KMS-11 (cell line): ENCODE data around the gene NEK2.
"Not testable (repeated sequence)": the region's sequence is repeated elsewhere in the genome, so short reads cannot be mapped to it uniquely, and the experiment has no call there.

Experiments
- H2AFZ ChIP-seq: fragments of 200-600 bp; sonication (generic); 2 replicates; pipeline ENCODE4 v1.6.1; 2016; ENCODE audit warnings: antibody characterized with exemption, mixed run types, low read depth
- H3K27ac ChIP-seq: fragments of 200-600 bp; sonication (generic); 2 replicates; pipeline ENCODE4 v1.6.1; 2016; ENCODE audit warnings: mild to moderate bottlenecking, mixed run types
- H3K27me3 ChIP-seq: fragments of 200-600 bp; sonication (generic); 2 replicates; pipeline ENCODE4 v1.6.1; 2017; ENCODE audit warnings: mild to moderate bottlenecking, low read depth, mixed run types, moderate library complexity; ENCODE audit not compliant: insufficient read depth
- H3K36me3 ChIP-seq: fragments of 200-600 bp; sonication (generic); 2 replicates; pipeline ENCODE4 v1.6.1; 2017; ENCODE audit warnings: mild to moderate bottlenecking, mixed run types; ENCODE audit not compliant: insufficient read depth
- H3K4me1 ChIP-seq: fragments of 200-600 bp; sonication (generic); 2 replicates; pipeline ENCODE4 v1.6.1; 2016; ENCODE audit warnings: mild to moderate bottlenecking, low read depth, mixed run types; ENCODE audit not compliant: poor library complexity, severe bottlenecking
- H3K4me2 ChIP-seq: fragments of 200-600 bp; sonication (generic); 2 replicates; pipeline ENCODE4 v1.7.0; 2016; ENCODE audit warnings: mild to moderate bottlenecking, mixed run types
- H3K4me3 ChIP-seq: fragments of 200-600 bp; sonication (generic); IDR thresholded peaks from 2 replicates; pipeline ENCODE4 v1.6.1; 2017; ENCODE audit warnings: low read depth, low read length, mixed read lengths; ENCODE audit not compliant: insufficient read depth
- H3K79me2 ChIP-seq: fragments of 200-600 bp; sonication (generic); 2 replicates; pipeline ENCODE4 v1.6.1; 2016; ENCODE audit warnings: low read depth, mixed run types; ENCODE audit not compliant: insufficient read depth
- H3K9ac ChIP-seq: fragments of 200-600 bp; sonication (generic); 2 replicates; pipeline ENCODE4 v1.6.1; 2016; ENCODE audit warnings: mild to moderate bottlenecking, mixed run types
- H4K20me1 ChIP-seq: fragments of 200-600 bp; sonication (generic); 2 replicates; pipeline ENCODE4 v1.6.1; 2016; ENCODE audit warnings: mild to moderate bottlenecking, mixed run types; ENCODE audit not compliant: insufficient read depth
- TF ChIP-seq, protein P1 (sequence below): fragments of 200-600 bp; sonication (generic); conservative IDR thresholded peaks from 2 replicates; pipeline ENCODE4 v1.6.1; 2017; ENCODE audit warnings: low read depth, mild to moderate bottlenecking, antibody characterized with exemption, low read length, moderate library complexity, mixed read lengths

NEK2 gene

DNA sequence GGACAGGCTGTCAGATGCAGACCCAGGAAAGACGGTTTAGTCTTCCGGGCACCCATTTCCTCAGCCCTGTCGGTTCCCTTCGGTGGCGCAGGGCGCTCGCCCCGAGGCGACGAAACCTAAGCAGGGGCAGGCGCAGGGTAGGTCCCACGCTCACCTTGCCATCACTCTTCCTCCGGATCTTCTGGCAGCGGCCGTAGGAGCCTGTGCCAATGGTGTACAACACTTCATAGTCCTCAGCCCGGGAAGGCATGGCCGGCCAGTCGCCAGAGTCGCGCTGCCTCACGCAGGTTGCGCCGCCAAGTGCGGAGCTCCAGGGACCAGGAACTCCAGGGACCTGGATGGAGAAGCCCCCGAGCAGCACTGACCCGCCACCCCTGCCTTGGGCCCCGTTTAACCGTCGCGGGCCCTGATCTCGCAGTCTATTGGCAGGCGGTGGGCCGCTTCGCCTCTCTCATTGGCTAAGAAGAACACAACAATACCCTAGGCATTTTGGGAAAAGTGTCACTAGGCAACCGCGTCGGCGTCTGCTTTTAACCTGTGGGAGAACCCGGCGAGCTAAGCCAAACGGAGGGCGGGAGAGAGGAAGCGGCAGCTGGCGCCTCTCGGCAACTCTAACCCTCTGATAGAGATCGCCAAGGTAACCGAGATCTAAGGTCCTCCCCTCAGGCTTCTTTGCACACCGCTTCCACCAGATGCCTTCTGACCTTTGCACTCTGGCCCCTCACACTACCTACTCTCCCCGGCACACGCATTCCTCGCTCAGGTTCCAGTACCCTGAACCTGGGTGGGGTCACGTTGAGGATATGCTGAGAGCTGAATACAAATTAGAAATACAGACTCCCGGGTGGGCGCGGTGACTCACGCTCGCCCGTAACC is at the start of gene NEK2:
NEK2 (minus strand) TSS at position 392 of the 876 bp plus-strand sequence; CDS start at position 250, 142 bp downstream.
- Histone ChIP-seq H3K4me2 (peak within 1 kb of the TSS; percentile 95), H3K27me3 (no peaks in the 10 kb centered on the region), H4K20me1 (no peaks in the 10 kb centered on the region), H3K9ac (peak within 1 kb of the TSS; percentile 73), H3K79me2 (peaks cover 11% of the 10 kb centered on the region), H3K4me3 (peak within 1 kb of the TSS; percentile 90), H3K4me1 (peaks cover 37% of the 10 kb centered on the region), H2AFZ (peak within 1 kb of the TSS; percentile 95), H3K27ac (peak within 1 kb of the TSS; percentile 61), H3K36me3 (no peaks in the 10 kb centered on the region)
- TF ChIP-seq, protein P1, sequence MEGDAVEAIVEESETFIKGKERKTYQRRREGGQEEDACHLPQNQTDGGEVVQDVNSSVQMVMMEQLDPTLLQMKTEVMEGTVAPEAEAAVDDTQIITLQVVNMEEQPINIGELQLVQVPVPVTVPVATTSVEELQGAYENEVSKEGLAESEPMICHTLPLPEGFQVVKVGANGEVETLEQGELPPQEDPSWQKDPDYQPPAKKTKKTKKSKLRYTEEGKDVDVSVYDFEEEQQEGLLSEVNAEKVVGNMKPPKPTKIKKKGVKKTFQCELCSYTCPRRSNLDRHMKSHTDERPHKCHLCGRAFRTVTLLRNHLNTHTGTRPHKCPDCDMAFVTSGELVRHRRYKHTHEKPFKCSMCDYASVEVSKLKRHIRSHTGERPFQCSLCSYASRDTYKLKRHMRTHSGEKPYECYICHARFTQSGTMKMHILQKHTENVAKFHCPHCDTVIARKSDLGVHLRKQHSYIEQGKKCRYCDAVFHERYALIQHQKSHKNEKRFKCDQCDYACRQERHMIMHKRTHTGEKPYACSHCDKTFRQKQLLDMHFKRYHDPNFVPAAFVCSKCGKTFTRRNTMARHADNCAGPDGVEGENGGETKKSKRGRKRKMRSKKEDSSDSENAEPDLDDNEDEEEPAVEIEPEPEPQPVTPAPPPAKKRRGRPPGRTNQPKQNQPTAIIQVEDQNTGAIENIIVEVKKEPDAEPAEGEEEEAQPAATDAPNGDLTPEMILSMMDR: no peak

GRCh38 chr1:211724687-211725196 is 49.3 kb upstream of the NEK2 start:
- H3K27me3 ChIP-seq: no peaks in the 10 kb centered on the region
- H2AFZ ChIP-seq: no peak overlapping the region
- H3K4me2 ChIP-seq: no peak overlapping the region
- no peak overlapping the region for H3K4me3 ChIP-seq
- H4K20me1 ChIP-seq: no peaks in the 10 kb centered on the region
- no peak overlapping the region for H3K27ac ChIP-seq
- no peaks in the 10 kb centered on the region for H3K4me1 ChIP-seq
- no peaks in the 10 kb centered on the region for H3K79me2 ChIP-seq
- H3K9ac ChIP-seq: no peak overlapping the region
- no peaks in the 10 kb centered on the region for H3K36me3 ChIP-seq
- TF ChIP-seq, protein P1: no peak

DNA sequence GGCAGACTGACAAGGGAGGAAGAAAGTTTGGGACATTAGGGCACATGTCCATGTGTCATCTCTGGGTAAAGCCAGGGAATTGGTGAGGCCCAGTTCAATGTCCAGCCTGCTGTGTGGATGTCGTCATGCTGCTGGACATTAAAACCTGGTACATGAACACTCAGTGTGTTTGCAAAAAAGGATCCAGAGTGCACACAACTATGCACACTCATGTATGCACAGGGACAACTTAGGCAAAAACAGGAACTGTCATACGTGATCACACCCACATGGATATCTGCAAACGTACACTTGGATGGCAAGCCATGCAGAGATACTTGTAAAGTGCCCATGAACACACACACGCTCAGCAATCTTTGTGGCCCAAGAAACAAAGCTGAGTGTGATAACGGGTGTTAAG is 47.9 kb upstream of the NEK2 start:
- Histone ChIP-seq H3K27ac (no peak overlapping the region), H3K36me3 (no peaks in the 10 kb centered on the region), H3K9ac (no peak overlapping the region), H3K4me3 (no peak overlapping the region), H3K4me1 (no peaks in the 10 kb centered on the region), H3K4me2 (no peak overlapping the region), H4K20me1 (no peaks in the 10 kb centered on the region), H2AFZ (no peak overlapping the region), H3K27me3 (no peaks in the 10 kb centered on the region), H3K79me2 (no peaks in the 10 kb centered on the region)
- TF ChIP-seq, protein P1: no peak

DNA sequence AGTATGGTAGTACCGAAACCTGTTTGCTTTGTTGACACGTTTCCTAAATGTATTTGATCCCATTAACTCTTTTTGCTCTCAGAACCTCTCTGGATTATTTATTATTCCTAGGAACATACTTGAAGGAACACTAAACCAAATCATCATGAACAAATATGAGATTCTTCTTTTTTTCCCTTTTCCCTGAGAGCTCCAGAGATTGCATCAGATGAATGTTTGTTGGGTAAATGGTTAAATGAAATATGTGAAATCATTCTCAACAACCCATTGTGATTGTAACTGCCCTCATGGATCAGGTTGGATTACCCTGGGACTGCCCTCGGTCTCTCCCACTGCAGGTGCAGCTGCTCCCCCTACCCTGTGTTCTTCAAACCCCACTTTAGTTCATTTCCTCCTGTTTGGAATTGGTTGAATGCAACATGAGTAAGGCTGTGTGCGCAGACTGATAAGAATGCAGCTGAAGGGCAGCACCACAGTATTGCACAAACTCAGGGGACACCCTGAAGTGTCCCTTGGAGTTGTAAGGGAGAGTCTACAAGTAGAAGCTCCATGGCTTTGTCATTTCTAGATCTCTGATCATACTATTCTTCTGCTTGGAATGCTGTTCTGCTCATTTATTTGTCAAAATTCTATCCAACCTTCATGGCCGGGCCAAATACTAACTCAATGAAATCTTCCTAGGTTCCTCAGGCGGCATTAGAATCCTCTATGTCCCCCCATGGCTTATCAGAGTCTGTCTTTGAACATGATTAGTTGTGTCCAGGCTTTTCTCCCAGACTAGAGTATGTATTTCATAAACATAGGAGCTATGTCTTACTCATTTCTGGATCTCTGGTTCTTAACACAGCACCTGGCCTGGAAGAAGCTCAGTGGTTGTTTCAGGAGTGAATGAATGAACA is 47.1 kb upstream of the NEK2 start:
- H3K9ac ChIP-seq: no peak overlapping the region
- no peaks in the 10 kb centered on the region for H3K36me3 ChIP-seq
- TF ChIP-seq, protein P1: no peak
- no peak overlapping the region for H3K4me2 ChIP-seq
- no peak overlapping the region for H3K27ac ChIP-seq
- H3K79me2 ChIP-seq: no peaks in the 10 kb centered on the region
- no peaks in the 10 kb centered on the region for H3K4me1 ChIP-seq
- no peaks in the 10 kb centered on the region for H4K20me1 ChIP-seq
- no peak overlapping the region for H2AFZ ChIP-seq
- H3K27me3 ChIP-seq: no peaks in the 10 kb centered on the region
- H3K4me3 ChIP-seq: no peak overlapping the region

DNA sequence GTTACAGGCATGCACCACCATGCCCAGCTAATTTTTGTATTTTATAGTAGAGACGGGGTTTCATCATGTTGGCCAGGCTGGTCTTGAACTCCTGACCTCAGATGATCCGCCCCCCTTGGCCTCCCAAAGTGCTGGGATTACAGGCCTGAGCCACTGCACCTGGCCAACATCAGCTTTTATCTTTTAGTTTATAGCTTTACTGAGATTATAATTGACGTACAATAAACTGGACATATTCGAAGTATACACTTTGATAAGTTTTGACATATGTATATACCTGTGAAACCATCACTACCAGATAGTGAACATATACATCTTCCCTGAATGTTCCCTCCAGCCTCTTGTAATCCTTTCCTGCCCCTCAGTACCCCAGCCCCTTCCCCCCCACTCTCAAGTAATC is 41.1 kb upstream of the NEK2 start:
- not testable (repeated sequence) for H3K4me3 ChIP-seq, H4K20me1 ChIP-seq, H3K27me3 ChIP-seq, H3K36me3 ChIP-seq, H3K79me2 ChIP-seq, H2AFZ ChIP-seq, H3K4me2 ChIP-seq, H3K4me1 ChIP-seq, H3K27ac ChIP-seq, H3K9ac ChIP-seq
